Testis (tissue), 3 donors: ENCODE results near the gene PRMT3. TPM values are rescaled to one million over a fixed set of nuclear protein-coding genes. Genes with fewer than 3 reads are reported as not detected.
"Not testable (repeated sequence)": the region's sequence is repeated elsewhere in the genome, so short reads cannot be mapped to it uniquely, and the experiment has no call there.

ENCODE experiments used
- DNase-seq: peaks from one replicate; pipeline ENCODE4 v3.0.0-alpha.2; 2019
- H3K27ac ChIP-seq, 2 donors: fragments of 200-600 bp; sonication (generic); one replicate each; pipeline ENCODE4 v1.5.1; 2019
- H3K27me3 ChIP-seq: fragments of 200-600 bp; sonication (generic); one replicate; pipeline ENCODE4 v1.5.1; 2019
- H3K36me3 ChIP-seq: fragments of 200-600 bp; sonication (generic); one replicate; pipeline ENCODE4 v1.5.1; 2017; ENCODE audit warnings: low read depth; ENCODE audit errors: missing control alignments
- H3K4me1 ChIP-seq: fragments of 200-600 bp; sonication (generic); one replicate; pipeline ENCODE4 v1.5.1; 2019
- H3K4me3 ChIP-seq, 2 donors: fragments of 200-600 bp; sonication (generic); one replicate each; pipeline ENCODE4 v1.5.1; 2017 to 2019
- H3K9me3 ChIP-seq: fragments of 200-600 bp; sonication (generic); one replicate; pipeline ENCODE4 v1.5.1; 2017
- CTCF ChIP-seq, 3 experiments: fragments of 450-650 bp in 2 of 3; fragments of 200-600 bp in 1 of 3; sonication (generic) in 1 of 3; IDR thresholded peaks; one replicate each; pipeline ENCODE4 v1.5.1; 2016 to 2019; ENCODE audit warnings: antibody characterized with exemption in 3 of 3, mild to moderate bottlenecking in 2 of 3, moderate library complexity in 1 of 3
- POLR2A ChIP-seq: fragments of 450-650 bp; IDR thresholded peaks from one replicate; pipeline ENCODE4 v1.6.1; 2017; ENCODE audit warnings: antibody characterized with exemption, mild to moderate bottlenecking, moderate library complexity
- WGBS, 2 donors: methylation state at CpG; one replicate each; pipeline ENCODE4 v1.1.5; 2018; 5-methylcytosine and 5-hydroxymethylcytosine counted together
- intact Hi-C: fragments of 100-400 bp; cut with DNase I; formaldehyde crosslinking; loops from one replicate; pipeline ENCODE4 v1.15.1; 2023; ENCODE audit warnings: low total_unique reads
- polyA plus RNA-seq: library from polyadenylated mRNA; stranded (reverse); fragments of 350-450 nt; fragmentation: Illumina TruSeq; extraction: RNeasy Lipid Tissue Mini Kit (QIAGEN cat#74804); gene quantifications from one replicate; pipeline ENCODE4 v1.2.3, GENCODE V29; 2014; ENCODE audit warnings: low read depth, low replicate concordance; ENCODE audit not compliant: insufficient read depth
- total RNA-seq, 2 donors: library from RNA; depleted of rRNA; stranded (reverse); fragments of >200 nt; gene quantifications; one replicate each; pipeline ENCODE4 v1.2.3, GENCODE V29; 2016

Gene PRMT3
- total and polyA plus RNA-seq, 3 donors from 2014 or later = 9.1 to 28.0 (median 22.4) TPM

GRCh38 chr11:20362481-20362880 is 25.0 kb upstream of the PRMT3 start:
- H3K4me3 ChIP-seq = no peak overlapping the region
- TF ChIP-seq CTCF (IDR thresholded peaks at IDR 0.05) (no peak), POLR2A (no peak)
- peaks cover 8% of the 10 kb centered on the region for H3K4me1 ChIP-seq
- no peaks in the 10 kb centered on the region for H3K27me3 ChIP-seq
- H3K36me3 ChIP-seq = no peaks in the 10 kb centered on the region
- H3K9me3 ChIP-seq = no peaks in the 10 kb centered on the region
- 0 to 33% methylated on average over 1 of the region's 1 CpG for WGBS, 2 donors
- DNase-seq = no peak
- H3K27ac ChIP-seq = no peak overlapping the region
- intact Hi-C loops = no loop called here

- peak overlapping the region; percentile 73 to 94 for H3K4me3 ChIP-seq
- WGBS, 2 donors = 44 to 50% methylated on average over 2 of the region's 2 CpGs
- TF ChIP-seq POLR2A (no peak), CTCF (IDR thresholded peaks at IDR 0.05) (no peak)
- peak overlapping the region in 1 of 2 donors; percentile 79 for H3K27ac ChIP-seq
- H3K9me3 ChIP-seq = no peaks in the 10 kb centered on the region
- peaks cover 8% of the 10 kb centered on the region for H3K4me1 ChIP-seq
- no peaks in the 10 kb centered on the region for H3K27me3 ChIP-seq
- intact Hi-C loops = no loop called here
- H3K36me3 ChIP-seq = no peaks in the 10 kb centered on the region
- no peak for DNase-seq
These were observed 24.4 kb upstream of the PRMT3 start for GRCh38 chr11:20363149-20363499.

GRCh38 chr11:20363500-20364340 is 23.8 kb upstream of the PRMT3 start, which contains the start of gene HTATIP2:
TSS of gene HTATIP2 (plus strand) at chr11:20363714. CDS start at chr11:20364238, 524 bp downstream.
- no peak for TF ChIP-seq POLR2A
- TF ChIP-seq CTCF (IDR thresholded peaks at IDR 0.05) = no peak
- Histone ChIP-seq H3K27ac (peak within 1 kb of the TSS; percentile 78 to 79), H3K4me3 (peak within 1 kb of the TSS; percentile 73 to 94), H3K9me3 (no peaks in the 10 kb centered on the region), H3K36me3 (no peaks in the 10 kb centered on the region), H3K27me3 (no peaks in the 10 kb centered on the region), H3K4me1 (peaks cover 8% of the 10 kb centered on the region)
- WGBS, 2 donors = 3 to 4% methylated on average over 33 to 52 of the region's 68 CpGs
- intact Hi-C loops = no loop called here
- peak; percentile 76 for DNase-seq

GRCh38 chr11:20364341-20364792 is 23.1 kb upstream of the PRMT3 start:
- intact Hi-C loops = no loop called here
- Histone ChIP-seq H3K4me3 (peak overlapping the region; percentile 73 to 94), H3K27me3 (no peaks in the 10 kb centered on the region), H3K36me3 (no peaks in the 10 kb centered on the region), H3K27ac (peak overlapping the region; percentile 78 to 79), H3K4me1 (peaks cover 8% of the 10 kb centered on the region), H3K9me3 (no peaks in the 10 kb centered on the region)
- DNase-seq = no peak
- TF ChIP-seq CTCF (IDR thresholded peaks at IDR 0.05) = no peak
- no peak for TF ChIP-seq POLR2A
- 10 to 20% methylated on average over 6 of the region's 6 CpGs for WGBS, 2 donors

- H3K4me3 ChIP-seq, H3K27ac ChIP-seq, H3K27me3 ChIP-seq, H3K9me3 ChIP-seq, H3K4me1 ChIP-seq, H3K36me3 ChIP-seq, intact Hi-C loops, DNase-seq: not testable (repeated sequence)
- 73 to 86% methylated on average over 4 to 6 of the region's 6 CpGs for WGBS, 2 donors
These were observed 22.1 kb upstream of the PRMT3 start for GRCh38 chr11:20365465-20365864.
